GM18502 (cell line): Measurements from ENCODE around the gene CCR2.
"Not testable (repeated sequence)": the region's sequence is repeated elsewhere in the genome, so short reads cannot be mapped to it uniquely, and the experiment has no call there.

Experiments
- ATAC-seq: cut with Tn5 transposase; IDR thresholded peaks from one replicate; pipeline ENCODE4 v1.9.1; 2021; ENCODE audit warnings: mild to moderate bottlenecking; ENCODE audit not compliant: unreplicated experiment, poor library complexity

CCR2 gene

GRCh38 chr3:46399557-46399956 is 45.6 kb downstream of the CCR2 start:
- no peak for ATAC-seq

GRCh38 chr3:46400000-46400734 is 46.3 kb downstream of the CCR2 start:
- ATAC-seq: no peak

GRCh38 chr3:46400846-46401245 is 46.9 kb downstream of the CCR2 start:
- no peak for ATAC-seq

- ATAC-seq: no peak
These were observed 47.7 kb downstream of the CCR2 start for GRCh38 chr3:46401579-46401978.

GRCh38 chr3:46402902-46403301 is 49.0 kb downstream of the CCR2 start:
- not testable (repeated sequence) for ATAC-seq

- no peak for ATAC-seq
These were observed 51.5 kb downstream of the CCR2 start for GRCh38 chr3:46405301-46406019.

- ATAC-seq: no peak
These were observed 52.5 kb downstream of the CCR2 start for GRCh38 chr3:46406443-46406787.

- ATAC-seq: no peak
These were observed 53.1 kb downstream of the CCR2 start, which contains the start of the genes CCR5AS and CCRL2 for GRCh38 chr3:46406788-46407611. Gene CCR5AS, minus strand, starts transcription at chr3:46407066. Gene CCRL2, plus strand, starts transcription at chr3:46407259. Its CDS starts 821 bp downstream, at chr3:46408080.

- ATAC-seq: no peak
These were observed 54.1 kb downstream of the CCR2 start for GRCh38 chr3:46407970-46408369.

GRCh38 chr3:46408853-46409252 is 54.9 kb downstream of the CCR2 start:
- no peak for ATAC-seq

GRCh38 chr3:46409739-46410489 is 56.0 kb downstream of the CCR2 start:
- ATAC-seq: no peak
